T-cell (primary cell): ENCODE measurements around the gene GRIP2. TPM values are rescaled to one million over a fixed set of nuclear protein-coding genes. Genes with fewer than 3 reads are reported as not detected.
"Not testable (repeated sequence)": the region's sequence is repeated elsewhere in the genome, so short reads cannot be mapped to it uniquely, and the experiment has no call there.

Experiments
- ATAC-seq, 4 experiments: fragments of 200-7000 bp in 3 of 4; fragments of 150-1000 bp in 1 of 4; cut with Tn5 transposase; replicated peaks in 1 of 4; 1 replicate in 3 of 4; 2 replicates in 1 of 4; pipeline ENCODE4 v1.10.0; 2021; ENCODE audit warnings: moderate library complexity in 3 of 4, mild to moderate bottlenecking in 2 of 4, moderate number of reproducible peaks in 1 of 4
- CTCF ChIA-PET, 2 donors: fragments of 300-600 bp; sonication (Branson Sonifier 250); formaldehyde crosslinking; loops; one replicate each; lab custom pipeline; 2022; ENCODE audit warnings: antibody characterized with exemption in 2 of 2; lab: Charles Lee
- POLR2A ChIA-PET, 2 donors: fragments of 300-600 bp; sonication (Branson Sonifier 250); formaldehyde crosslinking; loops; one replicate each; lab custom pipeline; 2022; ENCODE audit warnings: antibody characterized with exemption in 2 of 2; lab: Charles Lee
- DNase-seq, 35 experiments: peaks; one replicate each; pipeline versions ENCODE4 v3.0.0 to v3.0.0-alpha.2; 2013 to 2023
- H3K27ac ChIP-seq: one replicate; pipeline ENCODE4 v1.5.1; 2013; ENCODE audit warnings: low read length
- H3K27me3 ChIP-seq, 2 experiments: replicated peaks in 1 of 2; 1 replicate in 1 of 2; 2 replicates in 1 of 2; pipeline versions ENCODE4 v1.6.1 to v1.7.0; 2013; ENCODE audit warnings: low read length in 1 of 2, mixed read lengths in 1 of 2; ENCODE audit not compliant: control insufficient read depth in 2 of 2, insufficient read depth in 2 of 2; ENCODE audit errors: extremely low read depth in 1 of 2
- H3K36me3 ChIP-seq, 2 donors: 1 replicate in 1 of 2; 2 replicates in 1 of 2; pipeline versions ENCODE4 v1.6.1 to v1.7.0; 2013; ENCODE audit warnings: low read length in 1 of 2; ENCODE audit not compliant: control insufficient read depth in 2 of 2, insufficient read depth in 1 of 2; ENCODE audit errors: extremely low read depth in 1 of 2
- H3K4me1 ChIP-seq, 2 experiments: 1 replicate in 1 of 2; 2 replicates in 1 of 2; pipeline versions ENCODE4 v1.6.1 to v1.7.0; 2013; ENCODE audit warnings: low read length in 2 of 2, mixed read lengths in 1 of 2; ENCODE audit not compliant: insufficient read depth in 2 of 2, control insufficient read depth in 1 of 2; ENCODE audit errors: extremely low read depth in 1 of 2
- H3K4me3 ChIP-seq, 2 donors: 1 replicate in 1 of 2; 2 replicates in 1 of 2; pipeline versions ENCODE4 v1.5.1 to v1.7.0; 2013; ENCODE audit warnings: mild to moderate bottlenecking in 2 of 2, low read length in 1 of 2, moderate library complexity in 1 of 2; ENCODE audit not compliant: control insufficient read depth in 1 of 2; ENCODE audit errors: extremely low read depth in 1 of 2
- H3K9me3 ChIP-seq: 2 replicates; pipeline ENCODE4 v1.7.0; 2013
- H3K27ac Mint-ChIP-seq, 2 donors: one replicate each; pipeline ENCODE4 v1.8.0; 2020 to 2021; ENCODE audit warnings: mild to moderate bottlenecking in 2 of 2, mixed read lengths in 2 of 2
- H3K27me3 Mint-ChIP-seq, 2 donors: one replicate each; pipeline ENCODE4 v1.8.0; 2021 to 2022; ENCODE audit warnings: mixed read lengths in 2 of 2
- H3K36me3 Mint-ChIP-seq: one replicate; pipeline ENCODE4 v1.8.0; 2021; ENCODE audit warnings: mixed read lengths
- H3K4me1 Mint-ChIP-seq, 3 donors: one replicate each; pipeline ENCODE4 v1.8.0; 2020 to 2022; ENCODE audit warnings: mixed read lengths in 3 of 3, mild to moderate bottlenecking in 1 of 3
- H3K4me3 Mint-ChIP-seq, 3 donors: one replicate each; pipeline ENCODE4 v1.8.0; 2020 to 2022; ENCODE audit warnings: mild to moderate bottlenecking in 3 of 3, mixed read lengths in 3 of 3, moderate library complexity in 3 of 3
- H3K9me3 Mint-ChIP-seq, 3 donors: one replicate each; pipeline ENCODE4 v1.8.0; 2020 to 2022; ENCODE audit warnings: mixed read lengths in 3 of 3
- WGBS: methylation state at CpG from one replicate; pipeline ENCODE4 v1.1.5; 2013; ENCODE audit warnings: missing lambda C conversion rate; ENCODE audit not compliant: insufficient coverage; 5-methylcytosine and 5-hydroxymethylcytosine counted together
- total RNA-seq, 35 experiments: library from RNA in 6 of 35; stranded (reverse) in 6 of 35; fragments of 120-200 nt in 1 of 35; gene quantifications; one replicate each; pipeline versions ENCODE4 v1.2.1 to v1.2.4 and lab custom pipeline; 2013 to 2026

GRIP2 gene
- total RNA-seq, 5 donors from 2014 or later (not counting 1 experiment from before 2014, with no cell fraction given): 0.20 TPM; not detected in 4

- no peaks in the 10 kb centered on the region for H3K4me1 ChIP-seq
- Mint-ChIP-seq H3K27ac (no peak overlapping the region), H3K9me3 (no peaks in the 10 kb centered on the region), H3K27me3 (peaks cover 3 to 7% of the 10 kb centered on the region in 2 donors), H3K4me3 (no peak overlapping the region), H3K4me1 (no peaks in the 10 kb centered on the region), H3K36me3 (no peaks in the 10 kb centered on the region)
- H3K9me3 ChIP-seq: no peaks in the 10 kb centered on the region
- CTCF ChIA-PET: interaction anchor here in 1 of 2 donors (1.2 kb wide), 1 partner anchor 8 kb away, joined by 4 read pairs; no protein-coding TSS in a partner anchor
- POLR2A ChIA-PET: no interaction called here
- 85% methylated on average over 5 of the region's 13 CpGs for WGBS
- DNase-seq: no peak
- H3K4me3 ChIP-seq: no peak overlapping the region
- no peak overlapping the region for H3K27ac ChIP-seq
- H3K36me3 ChIP-seq: no peaks in the 10 kb centered on the region
- peaks cover 0 to 21% of the 10 kb centered on the region in 2 experiments for H3K27me3 ChIP-seq
- no peak for ATAC-seq
These were observed 23.3 kb downstream of the GRIP2 start for GRCh38 chr3:14516738-14517345.

GRCh38 chr3:14515526-14515925 is 24.6 kb downstream of the GRIP2 start:
- H3K27ac Mint-ChIP-seq, CTCF ChIA-PET, H3K9me3 Mint-ChIP-seq, H3K27me3 Mint-ChIP-seq, DNase-seq, H3K9me3 ChIP-seq, H3K27ac ChIP-seq, POLR2A ChIA-PET, H3K4me3 Mint-ChIP-seq, H3K36me3 ChIP-seq, H3K4me1 Mint-ChIP-seq, H3K4me1 ChIP-seq, H3K36me3 Mint-ChIP-seq, H3K4me3 ChIP-seq, ATAC-seq: not testable (repeated sequence)
- WGBS: 81% methylated on average over 6 of the region's 11 CpGs
- H3K27me3 ChIP-seq: peaks cover 0 to 14% of the 10 kb centered on the region in 2 experiments

GRCh38 chr3:14514323-14514720 is 25.8 kb downstream of the GRIP2 start:
- ATAC-seq: no peak
- no peak for DNase-seq
- H3K36me3 ChIP-seq: no peaks in the 10 kb centered on the region
- ChIA-PET POLR2A (no interaction called here), CTCF (no interaction called here)
- no peaks in the 10 kb centered on the region for H3K36me3 Mint-ChIP-seq
- H3K4me3 ChIP-seq: no peak overlapping the region
- WGBS: 86% methylated on average over 15 of the region's 17 CpGs
- peaks cover 0 to 4% of the 10 kb centered on the region in 2 donors for H3K27me3 Mint-ChIP-seq
- peaks cover 0 to under 1% (median 0%) of the 10 kb centered on the region in 3 donors for H3K4me1 Mint-ChIP-seq
- no peaks in the 10 kb centered on the region for H3K9me3 ChIP-seq
- H3K4me3 Mint-ChIP-seq: no peak overlapping the region
- no peak overlapping the region for H3K27ac Mint-ChIP-seq
- no peak overlapping the region for H3K27ac ChIP-seq
- no peaks in the 10 kb centered on the region for H3K9me3 Mint-ChIP-seq
- no peaks in the 10 kb centered on the region for H3K4me1 ChIP-seq
- H3K27me3 ChIP-seq: peaks cover 0 to 8% of the 10 kb centered on the region in 2 experiments

DNA sequence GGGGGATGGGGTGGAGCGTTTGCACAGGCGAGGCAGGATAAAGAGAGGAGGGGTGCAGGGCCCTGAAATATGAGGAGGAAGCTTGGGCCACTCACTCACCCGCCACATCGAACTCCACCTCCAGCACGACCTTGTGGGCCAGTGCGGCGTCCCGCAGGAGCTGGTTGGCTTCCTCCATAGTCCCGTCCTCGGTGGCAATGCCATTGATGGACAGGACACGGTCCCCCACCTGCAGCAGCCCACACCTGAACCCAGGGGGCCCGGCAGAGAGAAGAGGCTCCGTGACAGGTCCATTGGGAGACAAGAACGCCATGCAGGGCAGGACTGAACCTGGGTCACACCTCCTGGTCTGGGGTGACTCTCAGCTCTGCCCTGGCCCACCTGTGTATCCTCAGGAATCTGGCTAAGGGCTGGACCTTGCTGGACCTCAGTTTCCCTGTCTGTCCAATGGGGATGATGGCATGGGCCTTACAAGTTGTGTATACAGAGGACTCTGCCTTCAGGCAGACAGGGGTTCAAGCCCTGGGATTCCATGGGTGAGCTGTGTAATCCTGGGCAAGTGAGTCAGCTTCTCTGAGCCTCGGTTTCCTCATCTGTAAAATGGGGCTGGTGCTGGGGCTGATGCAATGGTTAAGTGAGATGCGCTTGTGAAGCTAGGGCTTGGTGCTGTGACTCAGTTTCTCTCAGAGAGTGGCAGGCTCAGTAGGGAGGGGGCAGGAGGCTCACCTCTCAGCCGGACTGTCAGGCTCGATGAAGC is 26.4 kb downstream of the GRIP2 start:
- Histone ChIP-seq H3K4me3 (no peak overlapping the region), H3K27me3 (peaks cover 0 to 13% of the 10 kb centered on the region in 2 experiments), H3K27ac (no peak overlapping the region), H3K4me1 (peaks cover 0 to 5% of the 10 kb centered on the region in 2 experiments), H3K36me3 (no peaks in the 10 kb centered on the region), H3K9me3 (no peaks in the 10 kb centered on the region)
- peaks cover under 1 to 5% (median under 1%) of the 10 kb centered on the region in 3 donors for H3K4me1 Mint-ChIP-seq
- H3K9me3 Mint-ChIP-seq: no peaks in the 10 kb centered on the region
- ChIA-PET POLR2A (no interaction called here), CTCF (no interaction called here)
- DNase-seq (no peak), ATAC-seq (no peak)
- H3K36me3 Mint-ChIP-seq: no peaks in the 10 kb centered on the region
- H3K27me3 Mint-ChIP-seq: peaks cover 0 to 4% of the 10 kb centered on the region in 2 donors
- WGBS: 75% methylated on average over 11 of the region's 18 CpGs
- H3K4me3 Mint-ChIP-seq: no peak overlapping the region
- no peak overlapping the region for H3K27ac Mint-ChIP-seq

- Mint-ChIP-seq H3K27ac (no peak overlapping the region), H3K27me3 (peaks cover 0 to 2% of the 10 kb centered on the region in 2 donors), H3K36me3 (no peaks in the 10 kb centered on the region), H3K4me3 (no peak overlapping the region), H3K9me3 (no peaks in the 10 kb centered on the region), H3K4me1 (peaks cover 2 to 6% (median 5%) of the 10 kb centered on the region in 3 donors)
- CTCF ChIA-PET: interaction anchor here in 1 of 2 donors (0.6 kb wide), 1 partner anchor 45 kb away, joined by 3 read pairs; no protein-coding TSS in a partner anchor
- ATAC-seq (no peak), DNase-seq (no peak)
- POLR2A ChIA-PET: no interaction called here
- Histone ChIP-seq H3K4me1 (peaks cover 0 to 6% of the 10 kb centered on the region in 2 experiments), H3K4me3 (no peak overlapping the region), H3K27ac (no peak overlapping the region), H3K27me3 (peaks cover 0 to 15% of the 10 kb centered on the region in 2 experiments), H3K9me3 (no peaks in the 10 kb centered on the region), H3K36me3 (no peaks in the 10 kb centered on the region)
- 75% methylated on average over 4 of the region's 9 CpGs for WGBS
These were observed 27.2 kb downstream of the GRIP2 start for GRCh38 chr3:14512942-14513327.

GRCh38 chr3:14512281-14512941 is 27.7 kb downstream of the GRIP2 start:
- DNase-seq (no peak), ATAC-seq (no peak)
- H3K9me3 ChIP-seq: no peaks in the 10 kb centered on the region
- H3K4me1 ChIP-seq: peaks cover 0 to 6% of the 10 kb centered on the region in 2 experiments
- Mint-ChIP-seq H3K27me3 (peaks cover 0 to 4% of the 10 kb centered on the region in 2 donors), H3K9me3 (no peaks in the 10 kb centered on the region), H3K27ac (no peak overlapping the region), H3K4me1 (peaks cover 2 to 6% (median 5%) of the 10 kb centered on the region in 3 donors), H3K4me3 (no peak overlapping the region), H3K36me3 (no peaks in the 10 kb centered on the region)
- peaks cover 0 to 15% of the 10 kb centered on the region in 2 experiments for H3K27me3 ChIP-seq
- CTCF ChIA-PET: interaction anchor here in 1 of 2 donors (0.6 kb wide), 1 partner anchor 44 kb away, joined by 3 read pairs; no protein-coding TSS in a partner anchor
- 83% methylated on average over 19 of the region's 19 CpGs for WGBS
- no peaks in the 10 kb centered on the region for H3K36me3 ChIP-seq
- no peak overlapping the region for H3K4me3 ChIP-seq
- H3K27ac ChIP-seq: no peak overlapping the region
- POLR2A ChIA-PET: no interaction called here
